GM19438 (cell line): ENCODE data around the gene TENM3.

Experiments
- ATAC-seq: cut with Tn5 transposase; IDR thresholded peaks from one replicate; pipeline ENCODE4 v1.9.1; 2021; ENCODE audit warnings: low read depth; ENCODE audit not compliant: unreplicated experiment

Gene TENM3

DNA sequence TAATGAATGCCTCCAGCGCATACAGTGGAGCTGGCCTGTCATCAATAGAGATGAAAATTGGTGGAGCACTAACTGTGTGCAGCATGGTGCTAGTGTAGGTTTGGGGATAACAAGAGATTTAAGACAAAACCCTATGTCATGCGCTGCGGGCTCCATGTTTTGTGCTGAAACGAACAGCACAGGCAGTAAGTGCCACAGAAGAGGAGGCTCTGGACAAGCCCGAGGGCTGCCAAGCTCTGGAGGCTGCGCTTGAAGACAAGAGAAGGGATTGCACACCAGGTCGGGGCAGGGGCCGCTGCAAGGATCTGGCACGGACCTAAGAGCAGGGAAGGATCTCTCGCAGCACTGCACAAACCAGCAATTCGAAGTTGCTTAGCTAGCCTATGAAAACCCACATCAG is 35.5 kb downstream of the TENM3 start:
- no peak for ATAC-seq

DNA sequence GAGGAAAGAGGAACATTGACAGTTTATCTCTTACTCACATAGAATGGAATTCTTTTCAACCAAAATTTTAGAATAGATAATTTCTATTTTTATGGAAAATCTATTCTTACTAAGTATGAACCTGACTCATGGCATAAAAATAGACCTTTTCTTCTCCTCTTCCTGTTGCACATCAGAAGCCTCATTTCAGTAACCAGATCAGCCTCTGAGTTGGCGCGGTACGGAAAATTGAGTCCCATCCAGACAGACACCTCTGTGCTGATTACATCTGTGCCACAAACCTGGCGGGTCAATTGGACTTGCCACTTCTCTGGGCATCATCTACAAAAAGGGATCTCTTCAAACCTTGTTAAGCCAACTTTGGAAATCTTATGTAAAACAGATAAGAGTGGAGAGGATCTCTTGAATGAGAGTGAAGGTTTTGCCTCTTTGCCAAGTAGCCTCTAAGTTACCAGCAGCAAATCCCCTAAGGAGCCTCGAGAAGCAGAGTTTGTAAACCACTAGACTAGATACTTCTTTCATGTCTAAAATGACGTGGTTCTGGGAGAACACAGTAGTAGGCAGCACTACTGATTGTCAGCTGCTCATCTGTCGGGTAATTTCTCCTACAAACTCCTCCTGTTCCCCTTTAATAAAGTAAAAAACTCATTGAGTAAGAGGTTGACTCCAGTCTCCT is 37.4 kb downstream of the TENM3 start:
- ATAC-seq, result no peak

DNA sequence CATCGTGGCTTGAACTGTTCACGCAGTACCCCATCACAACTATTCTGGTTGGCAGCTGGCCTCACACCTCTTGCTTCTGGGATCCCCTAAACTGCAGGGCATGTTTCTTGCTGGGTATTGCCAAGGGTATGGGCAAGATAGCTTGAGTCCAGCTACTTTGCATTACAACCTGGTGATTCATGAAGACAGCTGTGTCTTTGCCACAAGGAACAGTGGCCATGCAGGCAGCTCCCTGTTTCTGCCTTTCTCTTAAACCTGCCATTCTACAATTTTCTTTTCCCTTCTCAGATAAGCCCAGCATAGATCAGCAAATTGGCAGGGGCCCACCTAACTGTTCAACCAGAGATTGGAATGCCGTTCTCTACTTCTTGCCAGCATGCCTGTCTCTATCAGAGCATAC is 42.8 kb downstream of the TENM3 start:
- no peak for ATAC-seq

DNA sequence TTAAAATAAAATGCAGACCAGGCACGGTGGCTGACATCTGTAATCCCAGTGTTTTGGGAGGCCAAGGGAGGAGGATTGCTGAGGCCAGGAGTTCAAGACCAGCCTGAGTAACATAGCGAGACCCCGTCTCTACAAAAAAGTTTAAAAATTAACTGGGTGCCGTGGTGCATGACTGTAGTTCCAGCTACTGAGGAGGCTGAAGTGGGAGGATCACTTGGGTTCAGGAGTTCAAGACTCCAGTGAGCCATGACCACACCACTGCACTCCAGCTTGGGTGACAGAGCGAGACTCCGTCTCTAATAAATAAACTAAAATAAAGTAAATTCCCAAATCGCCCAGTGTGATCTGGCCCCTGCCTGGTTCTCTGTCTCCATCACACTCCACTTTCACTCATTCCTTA is 43.7 kb downstream of the TENM3 start:
- ATAC-seq, result no peak

DNA sequence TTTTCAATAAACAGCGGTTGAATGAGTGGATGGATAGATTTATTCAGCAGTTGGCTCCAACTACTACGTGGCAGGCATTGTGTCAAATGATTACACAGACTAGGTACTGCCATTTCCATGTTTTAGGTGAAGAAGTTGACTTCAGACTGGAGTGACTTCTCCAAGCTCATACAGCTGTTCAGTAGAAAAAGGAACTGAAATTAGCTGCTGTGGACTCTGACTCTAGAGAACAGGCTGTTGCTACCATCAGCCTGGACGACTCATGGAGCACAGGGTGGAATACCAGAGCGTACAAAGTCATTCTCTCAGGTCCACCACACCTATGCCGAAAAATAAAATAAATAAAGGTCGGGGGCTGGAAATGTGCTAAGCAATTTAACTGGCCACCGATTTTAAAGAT is 45.3 kb downstream of the TENM3 start:
- ATAC-seq, result no peak

DNA sequence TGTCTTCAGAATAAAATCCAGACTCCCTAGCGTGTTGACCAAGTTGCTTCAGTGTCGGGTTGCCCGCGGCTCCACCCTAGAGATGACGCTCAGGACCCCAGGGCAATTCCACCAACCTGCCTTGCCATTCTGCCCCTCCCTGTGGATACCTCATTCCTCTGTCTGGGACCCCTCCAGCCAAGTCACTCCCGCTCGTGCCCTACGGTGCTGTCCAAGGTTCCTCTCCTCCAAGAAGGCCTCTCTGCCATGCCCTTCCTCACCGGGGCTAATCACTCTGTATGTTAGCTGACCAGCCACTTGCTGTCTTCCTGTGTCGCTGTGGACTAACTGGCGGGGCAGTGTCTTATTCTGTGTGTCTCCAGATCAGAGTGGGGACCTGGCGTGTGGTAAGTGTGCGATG is 46.6 kb downstream of the TENM3 start:
- ATAC-seq, result no peak

DNA sequence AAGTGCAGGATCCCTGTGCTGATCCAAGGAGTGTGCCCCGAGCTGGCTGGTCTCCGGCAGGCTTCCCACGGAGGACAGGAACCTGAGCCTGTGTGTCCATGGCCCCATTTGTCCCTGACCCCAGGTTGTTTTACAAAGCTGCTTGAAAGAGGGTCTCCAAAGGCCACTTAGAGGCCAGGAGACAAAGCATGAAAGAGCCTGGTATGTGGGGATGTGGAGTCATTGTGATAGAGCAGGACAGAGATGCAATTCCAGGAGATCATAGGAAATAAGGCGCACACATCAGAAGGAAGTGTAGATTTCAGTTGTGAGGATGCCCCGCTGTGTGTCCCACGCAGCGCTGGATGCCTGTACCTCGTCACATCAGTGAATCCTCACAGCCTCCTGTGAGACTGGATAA is 48.0 kb downstream of the TENM3 start:
- no peak for ATAC-seq

DNA sequence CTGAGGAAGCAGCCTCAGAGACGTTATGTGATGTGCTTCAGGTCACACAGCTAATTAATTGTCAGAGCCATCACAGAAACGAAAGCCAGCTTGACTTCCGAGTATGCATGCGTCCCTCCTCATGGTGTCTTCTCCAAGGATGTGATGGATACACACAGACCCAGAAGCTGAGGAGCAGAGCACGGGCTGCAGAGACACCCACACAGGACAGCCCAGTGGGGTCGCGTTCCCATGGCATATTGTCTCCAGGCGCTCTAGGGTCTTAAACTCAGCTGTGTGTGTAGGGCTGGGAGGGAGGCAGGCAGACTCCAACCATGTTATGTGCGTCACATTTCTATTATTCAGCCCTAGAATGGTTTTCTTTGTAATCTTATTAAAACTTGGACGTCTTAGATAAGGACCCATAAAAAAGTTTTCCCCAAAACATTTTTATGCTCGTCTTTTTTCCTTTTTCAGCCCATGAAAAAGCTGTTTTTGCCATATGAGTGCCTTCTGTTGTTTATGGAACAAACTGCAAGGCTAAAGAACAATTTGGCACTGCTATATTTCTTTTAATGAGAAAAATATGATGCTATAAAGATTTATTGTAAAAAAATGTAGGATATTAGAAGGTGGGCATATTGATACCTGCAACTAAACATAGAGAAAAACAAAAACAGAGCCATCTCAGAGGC is 48.5 kb downstream of the TENM3 start:
- ATAC-seq, result no peak

DNA sequence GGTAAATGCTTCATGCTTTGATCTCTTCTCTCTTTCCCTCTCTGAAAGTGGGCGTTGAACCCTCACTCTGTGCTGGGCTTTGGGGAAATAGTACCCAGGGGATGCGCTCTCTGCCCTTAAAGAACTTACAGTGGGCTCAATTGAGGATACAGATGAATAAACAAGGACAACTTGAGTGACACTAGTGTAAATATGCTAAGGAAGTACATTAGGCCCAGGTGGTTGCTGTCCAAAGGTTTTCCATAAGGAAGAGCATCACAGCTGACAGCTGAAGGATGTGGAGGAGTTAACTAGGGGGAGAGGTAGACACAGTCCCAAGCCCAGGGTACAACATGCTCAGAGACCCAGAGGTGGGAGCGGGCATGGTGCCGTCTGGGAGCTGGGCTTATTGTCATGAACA is 49.4 kb downstream of the TENM3 start:
- no peak for ATAC-seq

DNA sequence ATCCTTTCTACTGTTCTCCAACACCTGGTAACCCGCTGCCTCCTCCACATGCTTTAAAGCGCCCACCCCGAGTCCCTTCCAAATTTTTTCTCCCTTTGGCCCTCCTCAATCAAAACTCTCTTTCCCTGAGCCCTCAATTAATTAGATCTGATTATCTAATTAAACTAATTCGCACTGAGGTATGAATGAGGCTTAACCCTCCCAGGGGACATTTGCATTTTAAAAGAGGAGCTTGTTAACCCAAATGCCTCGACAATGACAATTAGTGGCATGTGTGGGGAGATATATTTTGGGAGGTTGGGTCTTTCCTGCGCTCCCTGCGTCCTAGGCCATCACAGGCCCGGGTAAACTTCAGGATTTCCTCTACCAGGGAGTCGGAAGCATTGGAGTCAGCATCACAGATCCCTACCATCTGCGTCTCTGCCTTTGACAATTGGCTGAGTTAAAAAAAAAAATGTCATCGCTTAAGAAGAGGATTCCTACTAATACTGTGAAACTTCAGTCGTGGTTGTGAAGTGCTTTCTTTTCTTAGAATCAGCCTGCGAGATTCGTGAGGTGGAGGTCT is 50.6 kb downstream of the TENM3 start:
- no peak for ATAC-seq

DNA sequence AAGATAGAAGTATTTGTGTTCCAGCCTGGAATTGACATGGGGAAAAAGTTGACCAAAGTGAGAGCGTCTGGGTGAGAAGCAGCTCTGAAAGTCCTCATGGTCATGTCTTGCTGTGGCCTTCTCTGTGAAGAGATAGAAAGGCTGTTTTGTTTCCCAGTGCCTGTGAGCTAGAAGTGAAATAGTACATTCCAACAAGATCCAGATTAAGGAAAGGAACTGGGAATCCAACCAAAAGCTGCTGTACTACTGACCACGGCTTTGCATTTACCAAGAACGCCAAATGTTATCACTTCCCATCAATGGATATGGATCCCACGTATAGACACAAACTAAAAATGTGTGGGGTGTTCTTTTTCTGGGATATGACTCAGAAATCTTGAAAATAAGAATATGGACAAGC is 51.2 kb downstream of the TENM3 start:
- no peak for ATAC-seq

DNA sequence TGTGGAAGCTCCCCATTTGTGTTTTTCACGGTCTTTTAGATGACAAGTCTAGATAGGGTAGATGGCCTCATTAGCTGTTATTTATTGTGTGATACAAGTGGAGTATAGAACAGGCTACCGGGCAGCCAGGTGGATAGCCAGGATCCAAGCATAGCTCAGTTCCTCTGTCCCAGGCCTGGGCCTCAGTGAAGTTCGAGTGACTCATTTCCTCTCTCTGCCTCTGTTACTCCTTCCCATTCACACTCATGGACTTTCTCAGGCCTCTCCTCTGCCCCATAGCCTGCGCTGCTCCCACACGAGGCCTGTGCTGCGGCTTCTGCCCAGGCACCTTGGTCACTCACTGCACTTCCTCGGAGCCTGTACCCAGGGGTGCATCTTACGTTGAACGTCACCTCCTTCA is 54.5 kb downstream of the TENM3 start:
- ATAC-seq, result no peak

DNA sequence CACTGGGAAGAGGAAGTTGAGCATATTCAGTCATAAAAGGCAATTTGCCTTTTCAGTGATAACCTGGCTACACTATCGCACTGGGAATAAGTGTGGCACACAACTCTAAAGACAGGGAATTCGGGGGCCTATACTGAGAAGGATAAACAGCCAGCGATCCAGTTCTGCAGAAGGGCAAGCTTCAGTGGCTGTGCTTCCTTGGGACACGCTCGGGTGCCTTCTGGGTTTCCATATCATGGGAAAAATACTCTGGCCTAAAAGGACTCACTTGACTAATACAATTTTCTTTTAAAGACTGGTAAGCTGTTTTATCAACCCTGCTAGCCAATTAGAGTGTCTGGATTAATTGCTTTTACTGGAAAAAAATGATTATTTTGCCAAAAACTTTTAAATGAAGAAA is 58.5 kb downstream of the TENM3 start:
- ATAC-seq, result no peak

DNA sequence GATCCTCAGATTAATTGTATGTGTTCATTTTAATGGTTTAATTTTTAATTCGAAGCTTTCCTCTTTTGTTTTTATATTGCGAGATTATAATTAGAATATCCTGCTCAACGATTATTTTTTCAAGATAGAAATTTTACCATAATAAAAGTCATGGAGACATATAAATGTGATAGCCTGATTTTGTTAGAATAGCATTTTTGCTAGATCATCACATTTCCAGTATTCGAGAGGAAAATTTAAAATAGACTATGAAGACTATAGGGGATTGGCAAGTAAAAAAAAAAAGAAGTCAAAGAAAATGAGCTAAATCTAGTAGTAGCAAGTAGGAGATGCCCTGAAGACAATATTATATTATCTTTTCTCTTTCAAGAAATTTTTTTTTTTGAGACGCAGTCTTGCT is 60.6 kb downstream of the TENM3 start:
- no peak for ATAC-seq

DNA sequence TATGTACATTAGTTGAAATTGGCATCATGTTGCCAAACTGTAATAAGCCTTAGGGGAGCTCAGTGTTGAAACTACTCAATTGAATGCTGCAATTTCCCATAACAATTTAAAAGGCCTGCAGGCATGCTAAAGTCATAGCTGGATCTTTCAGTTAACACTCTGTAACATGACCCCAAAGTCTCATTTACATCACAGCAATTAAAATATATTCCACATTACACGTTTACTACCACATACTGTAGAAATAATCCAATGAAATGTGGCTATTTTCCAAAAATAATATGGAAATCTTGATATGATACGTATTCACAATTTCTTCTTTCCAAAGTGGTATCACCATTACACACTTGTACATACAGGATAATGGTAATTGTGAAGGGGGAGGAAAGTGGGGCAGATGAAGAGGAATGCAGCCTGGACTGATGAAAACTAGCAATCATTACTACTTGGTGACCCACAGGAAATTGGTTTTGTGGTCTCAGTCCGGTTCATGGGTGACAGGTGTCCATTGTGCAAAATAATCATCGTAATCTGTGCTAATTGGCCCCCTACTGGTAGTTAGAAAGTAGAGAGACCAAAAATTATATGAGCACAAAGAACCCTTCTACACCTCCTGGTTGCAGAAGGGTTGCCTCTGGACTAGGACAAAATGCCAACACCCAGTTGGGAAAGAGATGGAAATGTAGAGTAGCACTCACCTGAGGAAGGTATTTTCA is 63.7 kb downstream of the TENM3 start:
- ATAC-seq, result no peak

DNA sequence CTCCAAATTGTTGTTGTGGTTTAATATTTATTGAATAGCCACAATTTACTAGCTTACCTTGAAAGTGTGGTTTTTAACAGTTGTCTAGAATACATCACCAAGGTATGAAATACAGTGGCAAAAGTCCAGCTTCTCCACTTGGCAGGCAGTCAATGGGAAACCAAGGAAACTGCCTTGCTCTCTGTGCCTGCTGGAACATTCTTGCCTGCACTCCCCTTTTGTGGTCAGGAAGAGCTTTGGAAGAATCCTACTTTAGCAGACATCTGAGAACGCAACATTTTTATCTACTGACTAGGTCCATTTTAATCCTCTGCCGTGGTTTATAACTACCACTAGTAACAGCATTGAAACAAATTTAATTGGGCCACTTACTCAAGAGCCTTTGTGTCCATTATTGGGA is 64.5 kb downstream of the TENM3 start:
- ATAC-seq, result no peak

DNA sequence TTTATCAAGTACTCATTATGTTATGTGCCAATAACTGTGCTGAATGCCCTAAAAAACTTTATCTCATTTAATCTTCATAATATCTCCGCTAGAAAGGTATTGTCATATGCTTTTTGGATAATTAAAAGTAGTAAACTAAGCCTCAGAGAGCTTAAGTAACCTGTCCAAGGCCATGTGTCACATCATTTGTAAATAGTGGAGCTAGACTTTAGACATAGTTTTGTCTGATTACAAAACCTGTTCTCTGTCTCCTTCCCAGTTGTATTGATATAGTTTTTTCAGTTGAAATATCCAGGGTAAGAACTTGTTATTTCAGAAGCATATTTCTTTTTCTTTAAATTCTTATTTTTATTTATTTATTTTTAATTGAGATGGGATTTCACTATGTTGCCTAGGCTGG is 66.7 kb downstream of the TENM3 start:
- ATAC-seq, result no peak

DNA sequence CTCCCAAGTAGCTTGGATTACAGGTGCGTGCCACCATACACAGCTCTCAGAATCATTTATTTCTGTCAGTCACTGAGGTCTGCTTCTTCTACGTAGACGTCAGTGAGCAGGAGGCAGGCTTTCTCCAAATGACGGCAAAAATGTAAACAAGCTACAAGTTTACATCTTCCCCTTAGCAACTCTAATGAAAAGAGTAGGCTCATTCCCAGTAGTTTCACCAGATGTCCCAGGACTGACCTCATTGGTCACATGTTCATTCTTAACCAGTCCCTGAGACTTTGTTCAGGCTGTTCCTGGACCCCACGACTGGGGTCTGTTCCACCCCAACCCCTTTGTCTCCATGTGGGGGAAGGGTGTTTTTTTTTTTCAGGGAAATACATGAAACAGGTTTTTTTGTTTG is 67.1 kb downstream of the TENM3 start:
- no peak for ATAC-seq

DNA sequence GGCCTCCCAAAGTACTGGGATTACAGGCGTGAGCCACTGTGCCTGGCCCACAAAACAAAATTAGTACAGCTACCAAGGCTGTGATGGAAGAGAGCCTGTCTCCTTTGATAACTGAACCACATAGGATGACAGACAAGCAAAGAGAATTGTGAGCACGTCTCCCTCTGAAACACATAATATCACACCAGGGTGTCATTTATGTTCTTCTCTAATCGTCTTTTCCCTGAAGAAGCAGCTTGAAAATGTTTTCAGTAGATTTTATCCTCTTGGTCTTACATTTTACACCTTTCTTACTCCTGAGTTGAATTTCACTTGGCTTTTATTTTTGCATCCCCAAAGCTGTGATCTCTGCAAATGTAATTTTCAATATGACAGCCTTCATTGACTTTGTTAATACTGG is 67.8 kb downstream of the TENM3 start:
- ATAC-seq, result no peak

DNA sequence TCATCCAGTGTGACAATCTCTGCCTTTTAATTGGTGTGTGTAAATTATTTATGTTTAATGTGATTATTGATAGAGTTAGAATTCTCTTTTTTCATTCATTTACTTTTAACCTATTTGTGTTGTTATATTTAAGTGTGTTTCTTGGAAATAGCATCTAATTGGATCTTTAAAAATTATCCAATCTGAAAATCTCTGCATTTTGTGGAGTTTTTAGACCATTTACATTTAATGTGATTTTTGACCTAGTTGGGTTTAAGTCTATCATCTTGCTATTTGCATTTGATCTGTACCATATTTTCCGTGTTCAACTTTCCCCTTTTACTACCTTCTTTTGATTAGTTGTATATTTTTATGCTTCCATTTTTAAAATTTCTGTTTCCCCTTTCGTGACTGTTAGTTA is 71.3 kb downstream of the TENM3 start:
- no peak for ATAC-seq

DNA sequence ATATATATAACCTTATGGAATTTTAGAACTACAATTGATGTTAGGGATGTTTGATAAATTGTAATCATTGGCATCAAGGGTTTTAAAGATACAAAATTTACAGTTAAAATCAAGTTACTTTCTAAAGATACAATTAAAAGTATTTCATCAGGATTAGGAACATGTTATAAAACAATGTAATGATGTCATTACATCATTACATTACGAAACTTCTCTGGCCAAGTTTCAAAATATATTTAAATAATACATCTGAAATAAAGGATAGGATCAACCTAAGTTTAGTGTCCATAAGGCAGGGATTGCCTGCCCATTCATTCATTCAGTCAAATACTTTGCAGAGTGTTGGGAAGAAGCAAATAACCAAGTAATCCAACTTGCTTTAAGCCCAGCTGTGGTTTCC is 75.1 kb downstream of the TENM3 start:
- no peak for ATAC-seq

DNA sequence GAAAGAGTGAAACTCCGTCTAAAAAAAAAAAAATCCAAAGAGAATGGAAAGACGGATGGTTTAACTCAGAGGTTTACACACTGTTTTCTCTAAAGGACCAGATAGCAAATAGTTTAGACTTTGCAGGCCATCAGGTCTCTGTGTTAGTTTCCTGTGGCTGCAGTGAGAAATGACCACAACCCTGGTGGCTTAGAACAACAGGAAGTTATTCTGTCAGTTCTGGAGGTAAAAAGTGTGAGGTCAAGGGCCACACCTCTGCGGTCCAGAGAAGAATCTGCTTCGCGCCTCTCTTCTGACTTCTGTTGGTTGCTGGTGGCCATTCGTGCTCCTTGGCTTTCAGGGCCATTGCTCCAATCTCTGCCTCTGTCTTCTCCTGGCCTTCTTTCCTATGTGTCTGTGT is 76.9 kb downstream of the TENM3 start:
- no peak for ATAC-seq
